Subcutaneous abdominal adipose tissue (tissue), 5 donors: ENCODE data around the gene C5orf15.
A peak's percentile ranks its signal among the peaks of the same experiment; 100 is the strongest.
"Not testable (repeated sequence)": the region's sequence is repeated elsewhere in the genome, so short reads cannot be mapped to it uniquely, and the experiment has no call there.

ENCODE experiments used
- H3K27ac ChIP-seq: one replicate; pipeline ENCODE4 v1.7.0; 2013; ENCODE audit warnings: low read depth, mild to moderate bottlenecking, inconsistent platforms, low read length, moderate library complexity
- H3K27me3 ChIP-seq, 5 donors: one replicate each; pipeline ENCODE4 v1.7.0; 2013; ENCODE audit warnings: low read length in 5 of 5, inconsistent platforms in 1 of 5; ENCODE audit not compliant: control insufficient read depth in 5 of 5, insufficient read depth in 4 of 5
- H3K36me3 ChIP-seq, 5 donors: one replicate each; pipeline ENCODE4 v1.7.0; 2013; ENCODE audit warnings: low read length in 5 of 5; ENCODE audit not compliant: control insufficient read depth in 5 of 5, insufficient read depth in 5 of 5
- H3K4me1 ChIP-seq, 5 donors: one replicate each; pipeline ENCODE4 v1.7.0; 2013; ENCODE audit warnings: low read length in 5 of 5, mild to moderate bottlenecking in 3 of 5, moderate library complexity in 1 of 5; ENCODE audit not compliant: control insufficient read depth in 5 of 5, insufficient read depth in 5 of 5
- H3K4me3 ChIP-seq, 5 donors: one replicate each; pipeline ENCODE4 v1.7.0; 2013; ENCODE audit warnings: low read length in 5 of 5, low read depth in 1 of 5
- H3K9ac ChIP-seq, 5 donors: one replicate each; pipeline ENCODE4 v1.7.0; 2013; ENCODE audit warnings: low read length in 5 of 5, mild to moderate bottlenecking in 4 of 5, moderate library complexity in 3 of 5
- H3K9me3 ChIP-seq, 5 donors: one replicate each; pipeline ENCODE4 v1.7.0; 2013; ENCODE audit warnings: low read length in 5 of 5; ENCODE audit not compliant: control insufficient read depth in 5 of 5
- donor health status: healthy.
- donor health status: healthy.
- donor health status: healthy.
- donor health status: healthy.
- donor health status: healthy.

The C5orf15 gene

GRCh38 chr5:133978943-133979342 lies 10.5 kb upstream of the C5orf15 start:
- no peak overlapping the region for H3K4me3 ChIP-seq
- peaks cover 0 to 65% (median 44%) of the 10 kb centered on the region in 5 donors for H3K36me3 ChIP-seq
- no peak overlapping the region for H3K27ac ChIP-seq
- no peaks in the 10 kb centered on the region for H3K27me3 ChIP-seq
- H3K4me1 ChIP-seq = peaks cover under 1 to 36% (median 13%) of the 10 kb centered on the region in 5 donors
- no peaks in the 10 kb centered on the region for H3K9me3 ChIP-seq
- H3K9ac ChIP-seq = no peak overlapping the region

GRCh38 chr5:133977858-133978257 lies 9.4 kb upstream of the C5orf15 start:
- H3K9ac ChIP-seq = no peak overlapping the region

GRCh38 chr5:133977161-133977787 lies 8.8 kb upstream of the C5orf15 start:
- Histone ChIP-seq H3K27me3 (no peaks in the 10 kb centered on the region), H3K9me3 (no peaks in the 10 kb centered on the region), H3K27ac (no peak overlapping the region), H3K9ac (no peak overlapping the region), H3K4me1 (peaks cover 1 to 49% (median 16%) of the 10 kb centered on the region in 5 donors), H3K36me3 (peaks cover 11 to 70% (median 49%) of the 10 kb centered on the region in 5 donors), H3K4me3 (no peak overlapping the region)

More at GRCh38 chr5:133977858-133978257, 9.4 kb upstream of the C5orf15 start:
- Histone ChIP-seq H3K4me1 (peaks cover 1 to 47% (median 16%) of the 10 kb centered on the region in 5 donors), H3K4me3 (no peak overlapping the region), H3K27ac (no peak overlapping the region), H3K36me3 (peaks cover 8 to 70% (median 48%) of the 10 kb centered on the region in 5 donors), H3K9me3 (no peaks in the 10 kb centered on the region), H3K27me3 (no peaks in the 10 kb centered on the region)

- not testable (repeated sequence) for H3K27ac ChIP-seq, H3K27me3 ChIP-seq, H3K9me3 ChIP-seq, H3K4me3 ChIP-seq, H3K9ac ChIP-seq
- peaks cover 1 to 47% (median 16%) of the 10 kb centered on the region in 5 donors for H3K4me1 ChIP-seq
- peaks cover 14 to 64% (median 43%) of the 10 kb centered on the region in 5 donors for H3K36me3 ChIP-seq
Observed at GRCh38 chr5:133975546-133975945, 7.1 kb upstream of the C5orf15 start.

GRCh38 chr5:133974142-133974541 lies 5.7 kb upstream of the C5orf15 start:
- Histone ChIP-seq H3K27me3 (no peaks in the 10 kb centered on the region), H3K4me3 (no peak overlapping the region), H3K9ac (no peak overlapping the region), H3K4me1 (peaks cover 0 to 51% (median 17%) of the 10 kb centered on the region in 5 donors), H3K36me3 (peaks cover 14 to 58% (median 39%) of the 10 kb centered on the region in 5 donors), H3K9me3 (no peaks in the 10 kb centered on the region), H3K27ac (peak overlapping the region; percentile 57)

- Histone ChIP-seq H3K9ac (no peak overlapping the region), H3K4me1 (peaks cover 0 to 70% (median 39%) of the 10 kb centered on the region in 5 donors), H3K36me3 (peaks cover 14 to 33% (median 23%) of the 10 kb centered on the region in 5 donors), H3K27ac (peak overlapping the region; percentile 47), H3K4me3 (no peak overlapping the region), H3K27me3 (no peaks in the 10 kb centered on the region), H3K9me3 (no peaks in the 10 kb centered on the region)
Observed at GRCh38 chr5:133970325-133970909, 2.0 kb upstream of the C5orf15 start.

- peaks cover 12 to 27% (median 18%) of the 10 kb centered on the region in 5 donors for H3K36me3 ChIP-seq
- no peak overlapping the region for H3K4me3 ChIP-seq
- H3K9me3 ChIP-seq = no peaks in the 10 kb centered on the region
- no peak overlapping the region for H3K9ac ChIP-seq
- peaks cover 0 to 72% (median 39%) of the 10 kb centered on the region in 5 donors for H3K4me1 ChIP-seq
- H3K27me3 ChIP-seq = no peaks in the 10 kb centered on the region
- H3K27ac ChIP-seq = peak overlapping the region; percentile 47
Observed at GRCh38 chr5:133969654-133970324, 1.4 kb upstream of the C5orf15 start.

GRCh38 chr5:133967698-133968203 lies 674 bp downstream of the C5orf15 start:
- Histone ChIP-seq H3K4me1 (peaks cover 0 to 62% (median 34%) of the 10 kb centered on the region in 5 donors), H3K27ac (peak overlapping the region; percentile 98), H3K4me3 (peak overlapping the region; percentile 81 to 98 (median 94)), H3K9ac (peak overlapping the region; percentile 85 to 100 (median 98)), H3K9me3 (peaks cover 0 to 3% (median 0%) of the 10 kb centered on the region in 5 donors), H3K36me3 (peaks cover 0 to 7% (median 4%) of the 10 kb centered on the region in 5 donors), H3K27me3 (no peaks in the 10 kb centered on the region)

GRCh38 chr5:133967124-133967523 lies 1.3 kb downstream of the C5orf15 start:
- Histone ChIP-seq H3K4me1 (peaks cover 0 to 68% (median 40%) of the 10 kb centered on the region in 5 donors), H3K36me3 (peaks cover 0 to 6% (median 2%) of the 10 kb centered on the region in 5 donors), H3K27me3 (no peaks in the 10 kb centered on the region), H3K9ac (peak overlapping the region in 4 of 5 donors; percentile 85 to 100 (median 96)), H3K27ac (peak overlapping the region; percentile 98), H3K4me3 (peak overlapping the region in 4 of 5 donors; percentile 81 to 98 (median 94)), H3K9me3 (peaks cover 0 to 3% (median 0%) of the 10 kb centered on the region in 5 donors)
